Loucy (cell line): ENCODE measurements around the gene CAMTA1.

Source experiments
- H2AFZ ChIP-seq: fragments of 200-600 bp; sonication (generic); 2 replicates; pipeline ENCODE4 v1.6.0; 2016; ENCODE audit warnings: antibody characterized with exemption, mild to moderate bottlenecking, low read length, moderate library complexity
- H3F3A ChIP-seq: fragments of 200-600 bp; 2 replicates; pipeline ENCODE4 v1.6.0; 2016; ENCODE audit warnings: antibody characterized with exemption, low read depth, mild to moderate bottlenecking
- H3K27me3 ChIP-seq: fragments of 200-600 bp; sonication (generic); 2 replicates; pipeline ENCODE4 v1.6.1; 2014; ENCODE audit warnings: low read length, mild to moderate bottlenecking; ENCODE audit not compliant: insufficient read depth, poor library complexity, severe bottlenecking
- H3K36me3 ChIP-seq: fragments of 200-600 bp; sonication (generic); 2 replicates; pipeline ENCODE4 v1.6.1; 2016; ENCODE audit warnings: low read length; ENCODE audit not compliant: insufficient read depth
- H3K4me1 ChIP-seq: fragments of 200-600 bp; sonication (generic); 2 replicates; pipeline ENCODE4 v1.5.1; 2014; ENCODE audit warnings: low read length, mild to moderate bottlenecking; ENCODE audit not compliant: insufficient read depth, poor library complexity, severe bottlenecking
- H3K4me2 ChIP-seq: fragments of 200-600 bp; sonication (generic); 2 replicates; pipeline ENCODE4 v1.6.0; 2014; ENCODE audit warnings: antibody characterized with exemption, low read length, low read depth, mild to moderate bottlenecking; ENCODE audit not compliant: poor library complexity, severe bottlenecking
- H3K4me3 ChIP-seq: fragments of 200-600 bp; sonication (generic); 2 replicates; pipeline ENCODE4 v1.5.1; 2014; ENCODE audit warnings: low read length, mild to moderate bottlenecking, mixed read lengths; ENCODE audit not compliant: poor library complexity, severe bottlenecking
- H3K79me2 ChIP-seq: fragments of 200-600 bp; sonication (generic); 2 replicates; pipeline ENCODE4 v1.6.1; 2014; ENCODE audit warnings: low read length; ENCODE audit not compliant: insufficient read depth
- H3K9ac ChIP-seq: fragments of 200-600 bp; sonication (generic); 2 replicates; pipeline ENCODE4 v1.6.0; 2014; ENCODE audit warnings: mild to moderate bottlenecking, low read depth, low read length, moderate library complexity; ENCODE audit not compliant: poor library complexity, severe bottlenecking
- H3K9me2 ChIP-seq: fragments of 200-600 bp; sonication (generic); replicated peaks from 2 replicates; pipeline ENCODE4 v1.6.1; 2016; ENCODE audit warnings: low read depth, low read length, mixed read lengths
- H3K9me3 ChIP-seq: fragments of 200-600 bp; sonication (generic); 2 replicates; pipeline ENCODE4 v1.6.1; 2014; ENCODE audit warnings: mild to moderate bottlenecking, antibody characterized with exemption, low read length, low read depth; ENCODE audit not compliant: insufficient read depth
- H4K20me1 ChIP-seq: fragments of 200-600 bp; sonication (generic); 2 replicates; pipeline ENCODE4 v1.6.0; 2014; ENCODE audit warnings: antibody characterized with exemption, low read length, mild to moderate bottlenecking; ENCODE audit not compliant: insufficient read depth, poor library complexity, severe bottlenecking
- CTCF ChIP-seq: fragments of 200-600 bp; sonication (generic); conservative IDR thresholded peaks from 2 replicates; pipeline ENCODE4 v1.5.1; 2014; ENCODE audit warnings: mild to moderate bottlenecking, antibody characterized with exemption, low read length
- EZH2phosphoT487 ChIP-seq: fragments of 200-600 bp; IDR thresholded peaks from 2 replicates; pipeline ENCODE4 v1.6.1; 2018; ENCODE audit warnings: antibody characterized with exemption, mild to moderate bottlenecking, moderate library complexity, borderline replicate concordance

Gene CAMTA1

GRCh38 chr1:7560601-7561181 lies 775.4 kb downstream of the CAMTA1 start:
- no peak overlapping the region for H3K4me3 ChIP-seq
- H3K36me3 ChIP-seq = no peaks in the 10 kb centered on the region
- H3K79me2 ChIP-seq = no peaks in the 10 kb centered on the region
- H4K20me1 ChIP-seq = no peaks in the 10 kb centered on the region
- no peak overlapping the region for H3K4me2 ChIP-seq
- H2AFZ ChIP-seq = no peak overlapping the region
- no peaks in the 10 kb centered on the region for H3F3A ChIP-seq
- H3K27me3 ChIP-seq = no peaks in the 10 kb centered on the region
- TF ChIP-seq CTCF (no peak), EZH2phosphoT487 (no peak)
- H3K9me2 ChIP-seq = no peaks in the 10 kb centered on the region
- H3K9me3 ChIP-seq = no peaks in the 10 kb centered on the region; the same call in 1 of the 2 replicates
- no peak overlapping the region for H3K9ac ChIP-seq
- no peaks in the 10 kb centered on the region for H3K4me1 ChIP-seq

- H3K36me3 ChIP-seq = no peaks in the 10 kb centered on the region
- no peaks in the 10 kb centered on the region; the same call in 1 of the 2 replicates for H3K9me3 ChIP-seq
- H3K4me2 ChIP-seq = no peak overlapping the region
- H4K20me1 ChIP-seq = no peaks in the 10 kb centered on the region
- no peaks in the 10 kb centered on the region for H3K4me1 ChIP-seq
- no peaks in the 10 kb centered on the region for H3K9me2 ChIP-seq
- TF ChIP-seq CTCF = peak; percentile 33
- TF ChIP-seq EZH2phosphoT487 = no peak
- H3K27me3 ChIP-seq = no peaks in the 10 kb centered on the region
- H2AFZ ChIP-seq = no peak overlapping the region
- H3K79me2 ChIP-seq = no peaks in the 10 kb centered on the region
- no peaks in the 10 kb centered on the region for H3F3A ChIP-seq
- H3K4me3 ChIP-seq = no peak overlapping the region
- H3K9ac ChIP-seq = no peak overlapping the region
Observed at GRCh38 chr1:7561331-7561921, 776.2 kb downstream of the CAMTA1 start.

- Histone ChIP-seq H2AFZ (no peak overlapping the region), H3K4me2 (no peak overlapping the region), H3K9me3 (peaks cover 2% of the 10 kb centered on the region; the same call in 1 of the 2 replicates), H3K4me1 (no peaks in the 10 kb centered on the region), H3K79me2 (no peaks in the 10 kb centered on the region), H3K36me3 (no peaks in the 10 kb centered on the region), H3K9me2 (no peaks in the 10 kb centered on the region), H3K27me3 (no peaks in the 10 kb centered on the region), H3F3A (no peaks in the 10 kb centered on the region), H3K4me3 (no peak overlapping the region), H3K9ac (no peak overlapping the region), H4K20me1 (no peaks in the 10 kb centered on the region)
- TF ChIP-seq CTCF (no peak), EZH2phosphoT487 (no peak)
Observed at GRCh38 chr1:7561936-7562728, 776.9 kb downstream of the CAMTA1 start.
